ENCODE results near the gene GANC. TPM values are rescaled to one million over a fixed set of nuclear protein-coding genes. Genes with fewer than 3 reads are reported as not detected.
"Not testable (repeated sequence)": the region's sequence is repeated elsewhere in the genome, so short reads cannot be mapped to it uniquely, and the experiment has no call there.

Gene GANC
- total RNA-seq, 1 experiment from 2014 or later, result 7.4 TPM

- no peak overlapping the region for H3K4me3 ChIP-seq
- no peaks in the 10 kb centered on the region for H3K36me3 ChIP-seq
- no peaks in the 10 kb centered on the region for H3K27me3 ChIP-seq
- H3K9me3 ChIP-seq, result no peaks in the 10 kb centered on the region
- DNase-seq, result no peak
Observed at GRCh38 chr15:42324308-42324707, 51.3 kb downstream of the GANC start.

- H3K9me3 ChIP-seq, result no peaks in the 10 kb centered on the region; the same call in 1 of the 2 replicates
- H3K27me3 ChIP-seq, result no peaks in the 10 kb centered on the region
- no peak for DNase-seq
- no peak overlapping the region for H3K4me3 ChIP-seq
- no peaks in the 10 kb centered on the region for H3K36me3 ChIP-seq
Observed at GRCh38 chr15:42329161-42329560, 56.2 kb downstream of the GANC start.

GRCh38 chr15:42329992-42330391 lies 57.0 kb downstream of the GANC start:
- no peak for DNase-seq
- no peak overlapping the region for H3K4me3 ChIP-seq
- H3K27me3 ChIP-seq, result no peaks in the 10 kb centered on the region
- no peaks in the 10 kb centered on the region; the same call in 1 of the 2 replicates for H3K9me3 ChIP-seq
- no peaks in the 10 kb centered on the region; the same call in 1 of the 2 replicates for H3K36me3 ChIP-seq

- DNase-seq, result no peak
- Histone ChIP-seq H3K4me3 (no peak overlapping the region), H3K9me3 (peaks cover 5% of the 10 kb centered on the region), H3K36me3 (no peaks in the 10 kb centered on the region; the same call in 1 of the 2 replicates), H3K27me3 (no peaks in the 10 kb centered on the region)
Observed at GRCh38 chr15:42331235-42331634, 58.2 kb downstream of the GANC start.

GRCh38 chr15:42332331-42332730 lies 59.3 kb downstream of the GANC start:
- no peak overlapping the region for H3K4me3 ChIP-seq
- H3K9me3 ChIP-seq, result peaks cover 9% of the 10 kb centered on the region
- no peaks in the 10 kb centered on the region for H3K27me3 ChIP-seq
- H3K36me3 ChIP-seq, result no peaks in the 10 kb centered on the region; the same call in 1 of the 2 replicates
- no peak for DNase-seq

GRCh38 chr15:42335074-42335473 lies 62.1 kb downstream of the GANC start:
- Histone ChIP-seq H3K27me3 (no peaks in the 10 kb centered on the region), H3K36me3 (no peaks in the 10 kb centered on the region; the same call in 1 of the 2 replicates), H3K4me3 (no peak overlapping the region), H3K9me3 (peaks cover 9% of the 10 kb centered on the region)
- DNase-seq, result no peak

GRCh38 chr15:42336650-42337049 lies 63.6 kb downstream of the GANC start:
- H3K27me3 ChIP-seq, H3K4me3 ChIP-seq, H3K36me3 ChIP-seq, H3K9me3 ChIP-seq, DNase-seq: not testable (repeated sequence)

- H3K36me3 ChIP-seq, H3K9me3 ChIP-seq, DNase-seq, H3K4me3 ChIP-seq, H3K27me3 ChIP-seq: not testable (repeated sequence)
Observed at GRCh38 chr15:42337104-42337503, 64.1 kb downstream of the GANC start.

GRCh38 chr15:42338500-42338899 lies 65.5 kb downstream of the GANC start:
- Histone ChIP-seq H3K36me3 (no peaks in the 10 kb centered on the region; the same call in 1 of the 2 replicates), H3K27me3 (no peaks in the 10 kb centered on the region), H3K4me3 (no peak overlapping the region), H3K9me3 (peaks cover 9% of the 10 kb centered on the region)
- DNase-seq, result no peak

- DNase-seq, result no peak
- no peaks in the 10 kb centered on the region for H3K9me3 ChIP-seq
- H3K36me3 ChIP-seq, result no peaks in the 10 kb centered on the region
- H3K4me3 ChIP-seq, result no peak overlapping the region
- H3K27me3 ChIP-seq, result no peaks in the 10 kb centered on the region
Observed at GRCh38 chr15:42343596-42344232, 70.7 kb downstream of the GANC start.

GRCh38 chr15:42344763-42345162 lies 71.8 kb downstream of the GANC start:
- DNase-seq, result no peak

GRCh38 chr15:42345504-42345903 lies 72.5 kb downstream of the GANC start:
- Histone ChIP-seq H3K27me3 (no peaks in the 10 kb centered on the region), H3K4me3 (no peak overlapping the region), H3K36me3 (no peaks in the 10 kb centered on the region), H3K9me3 (no peaks in the 10 kb centered on the region)
- no peak for DNase-seq

More at GRCh38 chr15:42344763-42345162, 71.8 kb downstream of the GANC start:
- no peak overlapping the region for H3K4me3 ChIP-seq
- no peaks in the 10 kb centered on the region for H3K36me3 ChIP-seq
- no peaks in the 10 kb centered on the region for H3K27me3 ChIP-seq
- no peaks in the 10 kb centered on the region for H3K9me3 ChIP-seq

GRCh38 chr15:42348083-42348482 lies 75.1 kb downstream of the GANC start:
- no peaks in the 10 kb centered on the region for H3K9me3 ChIP-seq
- DNase-seq, result no peak
- no peak overlapping the region for H3K4me3 ChIP-seq
- H3K27me3 ChIP-seq, result no peaks in the 10 kb centered on the region
- no peaks in the 10 kb centered on the region for H3K36me3 ChIP-seq

GRCh38 chr15:42349186-42349585 lies 76.2 kb downstream of the GANC start:
- Histone ChIP-seq H3K27me3 (no peaks in the 10 kb centered on the region), H3K36me3 (no peaks in the 10 kb centered on the region), H3K9me3 (no peaks in the 10 kb centered on the region), H3K4me3 (no peak overlapping the region)
- no peak for DNase-seq

- DNase-seq, result no peak
- Histone ChIP-seq H3K4me3 (no peak overlapping the region), H3K27me3 (no peaks in the 10 kb centered on the region)
Observed at GRCh38 chr15:42352401-42352800, 79.4 kb downstream of the GANC start.

GRCh38 chr15:42353061-42353460 lies 80.1 kb downstream of the GANC start:
- Histone ChIP-seq H3K27me3 (no peaks in the 10 kb centered on the region), H3K9me3 (no peaks in the 10 kb centered on the region), H3K36me3 (no peaks in the 10 kb centered on the region), H3K4me3 (no peak overlapping the region)
- no peak for DNase-seq

More at GRCh38 chr15:42352401-42352800, 79.4 kb downstream of the GANC start:
- Histone ChIP-seq H3K36me3 (no peaks in the 10 kb centered on the region), H3K9me3 (no peaks in the 10 kb centered on the region)

- H3K27me3 ChIP-seq, result no peaks in the 10 kb centered on the region
- H3K4me3 ChIP-seq, result no peak overlapping the region
- no peaks in the 10 kb centered on the region for H3K9me3 ChIP-seq
- no peak for DNase-seq
- no peaks in the 10 kb centered on the region for H3K36me3 ChIP-seq
Observed at GRCh38 chr15:42354824-42355223, 81.8 kb downstream of the GANC start.

GRCh38 chr15:42355291-42355690 lies 82.3 kb downstream of the GANC start:
- Histone ChIP-seq H3K27me3 (no peaks in the 10 kb centered on the region), H3K9me3 (no peaks in the 10 kb centered on the region), H3K36me3 (no peaks in the 10 kb centered on the region), H3K4me3 (no peak overlapping the region)
- DNase-seq, result no peak
